ENCODE measurements around the gene GRM8.

GRM8 gene

DNA sequence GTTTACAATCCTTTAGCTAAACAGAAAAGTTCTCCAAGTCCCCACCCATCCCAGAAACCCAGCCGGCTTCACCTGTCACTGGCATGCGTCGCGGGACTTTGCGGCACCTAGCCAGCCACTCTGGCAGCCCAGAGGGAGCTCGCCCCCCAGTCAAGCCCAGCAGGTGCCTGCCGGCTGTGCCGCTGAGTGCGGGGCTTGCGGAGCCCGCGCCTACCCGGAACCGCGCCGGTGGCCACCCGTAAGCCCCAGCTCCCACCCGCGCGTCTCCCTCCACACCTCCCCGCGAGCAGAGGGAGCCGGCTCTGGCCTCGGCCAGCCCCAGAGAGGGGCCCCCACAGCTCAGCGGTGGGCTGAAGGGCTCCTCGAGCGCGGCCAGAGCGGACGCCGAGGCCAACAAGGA, 446.1 kb downstream of the GRM8 start:
- TF ChIP-seq, protein P1, sequence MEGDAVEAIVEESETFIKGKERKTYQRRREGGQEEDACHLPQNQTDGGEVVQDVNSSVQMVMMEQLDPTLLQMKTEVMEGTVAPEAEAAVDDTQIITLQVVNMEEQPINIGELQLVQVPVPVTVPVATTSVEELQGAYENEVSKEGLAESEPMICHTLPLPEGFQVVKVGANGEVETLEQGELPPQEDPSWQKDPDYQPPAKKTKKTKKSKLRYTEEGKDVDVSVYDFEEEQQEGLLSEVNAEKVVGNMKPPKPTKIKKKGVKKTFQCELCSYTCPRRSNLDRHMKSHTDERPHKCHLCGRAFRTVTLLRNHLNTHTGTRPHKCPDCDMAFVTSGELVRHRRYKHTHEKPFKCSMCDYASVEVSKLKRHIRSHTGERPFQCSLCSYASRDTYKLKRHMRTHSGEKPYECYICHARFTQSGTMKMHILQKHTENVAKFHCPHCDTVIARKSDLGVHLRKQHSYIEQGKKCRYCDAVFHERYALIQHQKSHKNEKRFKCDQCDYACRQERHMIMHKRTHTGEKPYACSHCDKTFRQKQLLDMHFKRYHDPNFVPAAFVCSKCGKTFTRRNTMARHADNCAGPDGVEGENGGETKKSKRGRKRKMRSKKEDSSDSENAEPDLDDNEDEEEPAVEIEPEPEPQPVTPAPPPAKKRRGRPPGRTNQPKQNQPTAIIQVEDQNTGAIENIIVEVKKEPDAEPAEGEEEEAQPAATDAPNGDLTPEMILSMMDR (IDR thresholded peaks at IDR 0.05; ENCODE audit: borderline replicate concordance, control extremely low read depth, extremely low read depth, insufficient read depth, missing control alignments) = no peak
- in situ Hi-C loops (cut with MboI; ENCODE audit: low sequenced_read_pairs, unreplicated experiment) = no loop called here
- DNase-seq (ENCODE audit: low spot score) = no peak

DNA sequence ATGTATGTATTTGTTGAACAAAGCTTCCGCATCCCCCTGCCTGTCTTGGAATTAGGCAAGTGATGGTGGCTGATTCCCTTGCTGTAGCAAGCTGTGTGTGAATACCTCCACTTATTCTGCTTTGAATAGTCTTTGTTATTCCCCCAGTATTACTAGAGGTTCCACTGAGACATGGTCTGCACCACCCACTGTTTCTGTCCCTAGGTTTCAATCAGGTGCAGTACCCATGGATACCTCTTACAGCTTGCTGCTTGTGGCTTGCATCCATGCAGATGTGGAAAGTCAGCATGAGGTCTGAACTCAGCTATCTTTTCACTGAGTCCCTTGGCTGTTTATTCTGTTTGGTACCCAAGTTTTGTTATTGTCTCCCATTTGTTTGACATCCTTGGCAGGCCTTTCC, 447.4 kb downstream of the GRM8 start:
- in situ Hi-C loops (cut with MboI; ENCODE audit: low sequenced_read_pairs, unreplicated experiment) = no loop called here
- no peak for DNase-seq (ENCODE audit: low spot score)
- TF ChIP-seq, protein P1 (IDR thresholded peaks at IDR 0.05; ENCODE audit: borderline replicate concordance, control extremely low read depth, extremely low read depth, insufficient read depth, missing control alignments) = no peak

DNA sequence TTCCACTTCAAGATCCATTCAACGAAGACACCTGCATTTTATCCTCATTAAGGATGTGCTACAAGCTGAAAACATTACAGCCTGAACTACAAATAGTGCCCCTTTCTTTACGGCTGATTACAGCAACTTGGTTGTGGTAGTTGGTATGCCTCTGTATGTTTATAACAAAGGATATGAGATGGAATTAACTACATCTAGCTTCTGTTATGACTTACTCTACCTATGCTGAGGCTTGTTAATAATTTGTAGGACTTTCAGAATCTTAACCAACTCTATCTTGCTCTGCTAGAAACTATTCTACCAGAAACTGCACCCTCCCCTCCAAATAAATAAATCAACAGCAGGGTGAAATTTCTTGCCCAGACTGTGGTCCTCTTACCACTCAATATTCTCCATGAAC, 448.1 kb downstream of the GRM8 start:
- in situ Hi-C loops (cut with MboI; ENCODE audit: low sequenced_read_pairs, unreplicated experiment) = no loop called here
- no peak for DNase-seq (ENCODE audit: low spot score)

DNA sequence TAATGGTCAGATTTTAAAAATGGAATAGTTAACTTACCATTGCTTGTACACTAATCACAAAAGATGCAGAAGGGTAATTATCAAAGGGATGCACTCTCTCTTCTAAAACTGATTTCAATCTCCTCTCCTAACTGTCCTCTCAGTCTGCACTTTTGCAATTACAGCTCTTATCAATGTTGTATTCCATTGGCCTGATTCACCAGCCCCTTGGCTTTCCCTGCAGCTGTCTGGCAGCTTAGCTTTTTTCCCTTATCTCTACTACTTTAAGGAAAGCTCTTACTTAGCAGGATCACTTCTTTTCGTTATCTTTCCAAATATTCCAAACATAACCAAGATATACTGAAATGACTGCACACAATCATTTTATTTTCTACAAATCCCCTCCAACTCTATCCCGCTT, 448.8 kb downstream of the GRM8 start:
- in situ Hi-C loops (cut with MboI; ENCODE audit: low sequenced_read_pairs, unreplicated experiment) = no loop called here
- TF ChIP-seq, protein P1 (IDR thresholded peaks at IDR 0.05; ENCODE audit: borderline replicate concordance, control extremely low read depth, extremely low read depth, insufficient read depth, missing control alignments) = no peak
- DNase-seq (ENCODE audit: low spot score) = no peak

More for the DNA sequence above, 448.1 kb downstream of the GRM8 start:
- TF ChIP-seq, protein P1 (IDR thresholded peaks at IDR 0.05; ENCODE audit: borderline replicate concordance, control extremely low read depth, extremely low read depth, insufficient read depth, missing control alignments) = no peak

DNA sequence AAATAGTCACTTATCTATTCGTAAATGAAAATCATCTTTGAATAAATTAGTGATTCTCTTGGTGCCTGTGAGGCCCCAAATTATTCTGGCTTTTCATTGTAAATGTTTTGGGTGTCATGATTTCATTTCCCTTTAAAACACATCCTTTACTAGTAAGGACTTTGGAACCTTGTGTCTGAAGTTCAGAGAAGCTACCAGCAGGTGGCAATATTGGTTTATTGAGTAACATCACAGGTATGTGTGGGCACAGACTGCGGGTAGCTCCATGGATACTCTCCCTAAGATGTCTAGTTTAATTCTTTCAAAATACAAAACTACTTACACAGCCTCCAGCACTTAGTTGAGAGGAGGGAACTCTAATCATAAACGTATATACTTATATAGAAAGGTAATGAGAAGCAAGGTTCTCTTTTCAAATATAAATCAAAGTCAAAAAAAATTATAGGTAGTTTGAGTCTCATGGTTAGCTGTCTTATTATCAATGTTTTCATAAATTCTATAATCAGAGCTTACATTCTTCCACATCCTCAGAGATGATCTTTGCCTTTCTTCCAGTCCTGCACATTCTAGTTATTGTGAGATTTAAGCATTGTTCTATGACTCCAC, 449.6 kb downstream of the GRM8 start:
- in situ Hi-C loops (cut with MboI; ENCODE audit: low sequenced_read_pairs, unreplicated experiment) = no loop called here
- TF ChIP-seq, protein P1 (IDR thresholded peaks at IDR 0.05; ENCODE audit: borderline replicate concordance, control extremely low read depth, extremely low read depth, insufficient read depth, missing control alignments) = peak; percentile 57
- peak; percentile 53 for DNase-seq (ENCODE audit: low spot score)

- DNase-seq (ENCODE audit: low spot score) = no peak
- in situ Hi-C loops (cut with MboI; ENCODE audit: low sequenced_read_pairs, unreplicated experiment) = no loop called here
- TF ChIP-seq, protein P1 (IDR thresholded peaks at IDR 0.05; ENCODE audit: borderline replicate concordance, control extremely low read depth, extremely low read depth, insufficient read depth, missing control alignments) = no peak
Observed at GRCh38 chr7:126801733-126802132, 451.0 kb downstream of the GRM8 start.

Measured in GM13976 (cell line).